ENCODE results near the gene ZNF883. TPM values are rescaled to one million over a fixed set of nuclear protein-coding genes. Genes with fewer than 3 reads are reported as not detected.

The ZNF883 gene
- total and polyA plus RNA-seq, 12 donors = 0.24 to 7.0 (median 0.77) TPM; not detected in 4

DNA sequence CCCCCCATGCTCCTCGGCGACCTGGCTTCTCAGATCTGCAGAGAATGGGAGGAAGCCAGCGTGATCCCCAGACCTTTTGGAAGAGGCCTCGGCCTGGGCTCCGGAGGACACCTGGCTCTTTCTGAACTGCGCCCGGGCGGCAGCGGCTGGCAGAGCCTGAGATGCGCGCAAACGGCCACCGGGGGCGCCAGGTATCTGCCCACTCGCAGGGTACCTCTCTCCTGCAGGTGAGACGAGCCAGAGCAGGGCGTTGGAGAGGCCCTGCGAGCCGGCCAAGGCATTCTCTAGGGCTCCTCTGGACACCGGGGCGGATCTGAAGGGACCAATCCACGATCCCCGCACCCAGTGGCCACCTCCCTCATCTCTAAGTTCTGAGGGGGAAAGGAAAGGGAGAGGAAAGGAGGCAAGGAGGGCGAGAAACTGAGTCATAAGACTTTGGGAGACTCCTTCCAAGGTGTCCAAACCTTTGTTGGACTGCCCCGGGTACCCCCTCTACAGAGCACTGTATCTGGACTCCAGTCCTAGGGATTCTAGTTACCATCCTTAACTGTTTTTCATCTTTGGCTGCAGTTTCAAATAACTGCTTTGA, 66.3 kb downstream of the ZNF883 start:
- no peak overlapping the region for H3K27ac ChIP-seq
- H3K4me3 ChIP-seq = no peak overlapping the region
- H3K27me3 ChIP-seq = peaks cover 10% of the 10 kb centered on the region
- TF ChIP-seq, protein P1, sequence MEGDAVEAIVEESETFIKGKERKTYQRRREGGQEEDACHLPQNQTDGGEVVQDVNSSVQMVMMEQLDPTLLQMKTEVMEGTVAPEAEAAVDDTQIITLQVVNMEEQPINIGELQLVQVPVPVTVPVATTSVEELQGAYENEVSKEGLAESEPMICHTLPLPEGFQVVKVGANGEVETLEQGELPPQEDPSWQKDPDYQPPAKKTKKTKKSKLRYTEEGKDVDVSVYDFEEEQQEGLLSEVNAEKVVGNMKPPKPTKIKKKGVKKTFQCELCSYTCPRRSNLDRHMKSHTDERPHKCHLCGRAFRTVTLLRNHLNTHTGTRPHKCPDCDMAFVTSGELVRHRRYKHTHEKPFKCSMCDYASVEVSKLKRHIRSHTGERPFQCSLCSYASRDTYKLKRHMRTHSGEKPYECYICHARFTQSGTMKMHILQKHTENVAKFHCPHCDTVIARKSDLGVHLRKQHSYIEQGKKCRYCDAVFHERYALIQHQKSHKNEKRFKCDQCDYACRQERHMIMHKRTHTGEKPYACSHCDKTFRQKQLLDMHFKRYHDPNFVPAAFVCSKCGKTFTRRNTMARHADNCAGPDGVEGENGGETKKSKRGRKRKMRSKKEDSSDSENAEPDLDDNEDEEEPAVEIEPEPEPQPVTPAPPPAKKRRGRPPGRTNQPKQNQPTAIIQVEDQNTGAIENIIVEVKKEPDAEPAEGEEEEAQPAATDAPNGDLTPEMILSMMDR (IDR thresholded peaks at IDR 0.05) = no peak
- no peak for TF ChIP-seq POLR2A (IDR thresholded peaks at IDR 0.05)
- H3K9me3 ChIP-seq (replicated peaks in 1 of 3) = no peaks in the 10 kb centered on the region
- whole genome bisulfite sequencing, 4 donors = 33 to 42% (median 35%) methylated on average over 17 to 25 of the region's 25 CpGs
- intact Hi-C loops (cut with DNase I) = no loop called here
- H3K36me3 ChIP-seq (replicated peaks in 1 of 2) = no peaks in the 10 kb centered on the region
- DNase-seq = no peak
- no peaks in the 10 kb centered on the region for H3K4me1 ChIP-seq (replicated peaks in 1 of 2)

DNA sequence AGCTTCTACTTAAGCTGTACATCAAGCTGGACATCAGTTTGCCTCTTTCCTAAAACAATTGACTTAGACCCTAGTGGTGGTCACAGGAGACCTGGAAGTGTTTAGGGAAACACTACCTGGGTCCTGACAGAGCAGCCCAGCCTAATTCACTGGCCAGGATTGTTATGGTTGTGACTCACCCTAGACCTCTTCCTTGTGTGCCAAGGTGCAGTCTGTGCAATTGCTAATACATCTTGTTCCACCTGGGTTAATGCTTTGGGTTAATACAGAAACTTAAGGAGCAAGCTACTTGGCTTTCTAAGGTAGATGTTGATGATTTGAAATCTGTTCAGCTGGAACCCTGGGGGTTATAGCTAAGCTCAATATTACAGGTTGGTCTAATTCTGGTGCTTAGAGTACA, 72.6 kb downstream of the ZNF883 start:
- no peak overlapping the region for H3K4me3 ChIP-seq
- no peaks in the 10 kb centered on the region for H3K9me3 ChIP-seq (replicated peaks in 1 of 3)
- H3K27ac ChIP-seq = no peak overlapping the region
- H3K4me1 ChIP-seq (replicated peaks in 1 of 2) = no peaks in the 10 kb centered on the region
- intact Hi-C loops (cut with DNase I) = loop anchor here in 1 of 2 donors (10.0 kb wide), 1 partner anchor 155 kb away; no protein-coding TSS in a partner anchor
- no peaks in the 10 kb centered on the region for H3K36me3 ChIP-seq (replicated peaks in 1 of 2)
- H3K27me3 ChIP-seq = no peaks in the 10 kb centered on the region
- TF ChIP-seq, protein P1 (IDR thresholded peaks at IDR 0.05) = no peak
- TF ChIP-seq POLR2A (IDR thresholded peaks at IDR 0.05) = no peak
- no peak for DNase-seq

DNA sequence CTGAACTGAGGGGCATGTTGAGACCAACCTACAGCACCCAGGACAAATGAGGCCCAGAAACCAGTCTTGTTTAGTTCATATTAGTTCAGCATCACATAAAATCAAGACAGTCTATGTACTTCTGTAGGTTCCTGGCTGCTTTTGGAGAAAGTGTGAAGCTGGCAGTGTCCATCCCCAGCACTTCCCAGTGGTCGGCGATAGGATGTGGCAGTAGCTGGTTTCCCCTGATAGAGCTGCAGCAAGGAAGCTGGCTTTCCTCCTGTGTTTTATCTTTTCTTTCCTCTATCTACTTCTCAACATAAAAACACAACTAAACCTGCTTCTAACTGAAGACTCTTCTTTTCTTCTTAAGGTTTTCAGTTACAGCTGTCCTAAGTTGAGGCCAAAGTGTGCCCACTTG, 78.3 kb downstream of the ZNF883 start:
- H3K36me3 ChIP-seq (replicated peaks in 1 of 2) = no peaks in the 10 kb centered on the region
- no peaks in the 10 kb centered on the region for H3K9me3 ChIP-seq (replicated peaks in 1 of 3)
- DNase-seq = no peak
- TF ChIP-seq POLR2A (IDR thresholded peaks at IDR 0.05) = no peak
- TF ChIP-seq, protein P1 (IDR thresholded peaks at IDR 0.05) = no peak
- no peak overlapping the region for H3K4me3 ChIP-seq
- H3K27ac ChIP-seq = no peak overlapping the region
- H3K4me1 ChIP-seq (replicated peaks in 1 of 2) = no peaks in the 10 kb centered on the region
- H3K27me3 ChIP-seq = no peaks in the 10 kb centered on the region
- 46 to 91% (median 79%) methylated on average over 2 of the region's 2 CpGs for WGBS, 4 donors
- intact Hi-C loops (cut with DNase I) = loop anchor here in 1 of 2 donors (10.0 kb wide), 1 partner anchor 161 kb away; no protein-coding TSS in a partner anchor

DNA sequence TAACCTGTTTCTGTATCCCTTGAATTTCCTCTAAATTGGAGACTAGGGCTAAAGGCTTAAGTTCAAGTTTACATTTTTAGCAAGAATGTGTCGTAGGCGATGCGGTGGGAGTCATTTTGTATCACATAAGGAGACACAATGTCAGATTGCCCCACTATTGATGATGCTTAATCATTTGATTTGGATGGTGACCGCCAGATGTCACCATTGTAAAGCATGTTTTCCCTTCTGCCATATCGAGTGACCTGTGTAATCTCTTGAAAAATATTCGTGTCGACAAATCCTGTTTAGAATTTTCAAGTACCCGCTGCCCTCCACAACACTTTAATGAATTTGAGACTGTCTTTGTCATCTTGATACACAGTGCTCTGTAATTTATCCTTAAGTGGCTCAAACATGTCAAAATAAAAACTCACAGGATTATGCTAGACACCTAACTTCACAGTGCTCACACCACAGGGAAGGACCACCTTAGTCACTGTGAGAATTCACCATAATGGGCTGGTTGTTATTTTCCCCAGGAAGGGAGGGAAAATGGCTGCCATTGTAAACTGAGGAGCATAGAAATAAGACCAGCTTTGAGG, 86.8 kb downstream of the ZNF883 start:
- 21 to 31% (median 29%) methylated on average over 8 of the region's 8 CpGs for WGBS, 4 donors
- Histone ChIP-seq H3K4me1 (replicated peaks in 1 of 2) (no peaks in the 10 kb centered on the region), H3K9me3 (replicated peaks in 1 of 3) (no peaks in the 10 kb centered on the region), H3K27ac (no peak overlapping the region), H3K4me3 (no peak overlapping the region), H3K27me3 (no peaks in the 10 kb centered on the region), H3K36me3 (replicated peaks in 1 of 2) (no peaks in the 10 kb centered on the region)
- intact Hi-C loops (cut with DNase I) = no loop called here
- DNase-seq = peak in 1 of 7 donors; percentile 16
- TF ChIP-seq, protein P1 (IDR thresholded peaks at IDR 0.05) = peak in 5 of 6 experiments; percentile 18 to 49 (median 39)
- TF ChIP-seq POLR2A (IDR thresholded peaks at IDR 0.05) = no peak

All from adrenal gland (tissue), 12 donors.